Posterior vena cava (tissue), 2 donors: ENCODE measurements around the gene PAQR8. TPM values are rescaled to one million over a fixed set of nuclear protein-coding genes. Genes with fewer than 3 reads are reported as not detected.
A peak's percentile ranks its signal among the peaks of the same experiment; 100 is the strongest.

ENCODE experiments used
- DNase-seq: peaks from one replicate; pipeline ENCODE4 v3.0.0-alpha.2; 2020; ENCODE audit warnings: low spot score
- intact Hi-C, 2 donors: fragments of 100-400 bp; cut with DNase I; formaldehyde crosslinking; loops; one replicate each; pipeline versions ENCODE4 v1.14.1 to v1.14.2; 2022 to 2023
- total RNA-seq, 2 donors: library from RNA; stranded (reverse); fragmentation: NEBNext Ultra II Directional; extraction: Animal tissue kit (Norgen Biotek cat#: 25700); gene quantifications; one replicate each; pipeline ENCODE4 v1.2.1, GENCODE V29; 2021
- donor health status: DM: yes; HTN: yes; CAD: no.
- donor health status: DM: yes; HTN: yes; CAD: no.

Gene PAQR8
- total RNA-seq, 2 donors from 2014 or later = 3.9 TPM

GRCh38 chr6:52345311-52345710 lies 16.6 kb upstream of the PAQR8 start:
- intact Hi-C loops = no loop called here
- DNase-seq = no peak

GRCh38 chr6:52346503-52346902 lies 15.4 kb upstream of the PAQR8 start:
- DNase-seq = no peak
- intact Hi-C loops = no loop called here

GRCh38 chr6:52347818-52348217 lies 14.1 kb upstream of the PAQR8 start:
- intact Hi-C loops = no loop called here

GRCh38 chr6:52351879-52352238 lies 10.1 kb upstream of the PAQR8 start:
- intact Hi-C loops = no loop called here
- DNase-seq = no peak

More at GRCh38 chr6:52347818-52348217, 14.1 kb upstream of the PAQR8 start:
- DNase-seq = no peak

GRCh38 chr6:52352239-52353018 lies 9.5 kb upstream of the PAQR8 start:
- intact Hi-C loops = no loop called here
- no peak for DNase-seq

GRCh38 chr6:52356017-52356416 lies 5.9 kb upstream of the PAQR8 start:
- intact Hi-C loops = no loop called here
- DNase-seq = no peak

- no peak for DNase-seq
- intact Hi-C loops = no loop called here
Measured at GRCh38 chr6:52359403-52359802, 2.5 kb upstream of the PAQR8 start.

- DNase-seq = no peak
- intact Hi-C loops = no loop called here
Measured at GRCh38 chr6:52360028-52360427, 1.9 kb upstream of the PAQR8 start.

GRCh38 chr6:52360601-52361413 lies 1.1 kb upstream of the PAQR8 start:
- DNase-seq = no peak
- intact Hi-C loops = no loop called here

GRCh38 chr6:52361414-52361944 lies 472 bp upstream of the PAQR8 start:
- DNase-seq = no peak
- intact Hi-C loops = no loop called here

- intact Hi-C loops = no loop called here
- peak; percentile 80 for DNase-seq
Measured at GRCh38 chr6:52362443-52363227, 684 bp downstream of the PAQR8 start.

- DNase-seq = no peak
- intact Hi-C loops = no loop called here
Measured at GRCh38 chr6:52363228-52363867, 1.4 kb downstream of the PAQR8 start.

- no peak for DNase-seq
- intact Hi-C loops = no loop called here
Measured at GRCh38 chr6:52364480-52365166, 2.7 kb downstream of the PAQR8 start.

- intact Hi-C loops = no loop called here
- DNase-seq = no peak
Measured at GRCh38 chr6:52365317-52365716, 3.4 kb downstream of the PAQR8 start.

GRCh38 chr6:52365866-52366540 lies 4.1 kb downstream of the PAQR8 start:
- intact Hi-C loops = no loop called here
- DNase-seq = no peak

- no peak for DNase-seq
- intact Hi-C loops = no loop called here
Measured at GRCh38 chr6:52368002-52368401, 6.1 kb downstream of the PAQR8 start.

- intact Hi-C loops = no loop called here
Measured at GRCh38 chr6:52369234-52369633, 7.3 kb downstream of the PAQR8 start.

GRCh38 chr6:52371656-52372191 lies 9.8 kb downstream of the PAQR8 start:
- intact Hi-C loops = loop anchor here in 1 of 2 donors (5.0 kb wide), 1 partner anchor 1654 kb away; no protein-coding TSS in a partner anchor
- no peak for DNase-seq

More at GRCh38 chr6:52369234-52369633, 7.3 kb downstream of the PAQR8 start:
- DNase-seq = no peak
